HepG2 (cell line): Measurements from ENCODE around the gene PTPRM. TPM values are rescaled to one million over a fixed set of nuclear protein-coding genes. Genes with fewer than 3 reads are reported as not detected.

ENCODE experiments used
- ARNT2 ChIP-seq: sonication (generic); formaldehyde crosslinking; IDR thresholded peaks from 2 replicates; pipeline ENCODE4 v1.8.0; 2022; ENCODE audit warnings: mild to moderate bottlenecking, low read depth, missing genetic modification reagents, moderate library complexity
- ATM ChIP-seq: fragments of 450-650 bp; IDR thresholded peaks from 2 replicates; pipeline ENCODE4 v1.7.1; 2017; ENCODE audit warnings: mild to moderate bottlenecking, borderline replicate concordance
- CTCF ChIP-seq: sonication (generic); formaldehyde crosslinking; IDR thresholded peaks from 2 replicates; pipeline ENCODE4 v1.5.0; 2020; ENCODE audit warnings: mild to moderate bottlenecking, missing genetic modification reagents, moderate library complexity
- FOXC1 ChIP-seq: sonication (generic); formaldehyde crosslinking; IDR thresholded peaks from 2 replicates; pipeline ENCODE4 v1.8.0; 2022; ENCODE audit warnings: mild to moderate bottlenecking, missing genetic modification reagents, borderline replicate concordance
- GPN1 ChIP-seq: sonication (generic); formaldehyde crosslinking; IDR thresholded peaks from 2 replicates; pipeline ENCODE4 v1.5.1; 2020; ENCODE audit warnings: missing genetic modification reagents, borderline replicate concordance
- KDM5B ChIP-seq: sonication (generic); formaldehyde crosslinking; IDR thresholded peaks from 2 replicates; pipeline ENCODE4 v1.4.0; 2020; ENCODE audit warnings: missing genetic modification reagents, mild to moderate bottlenecking, borderline replicate concordance
- KDM6A ChIP-seq: IDR thresholded peaks from 2 replicates; pipeline ENCODE4 v1.6.1; 2016; ENCODE audit warnings: low read depth
- MEIS2 ChIP-seq: sonication (generic); formaldehyde crosslinking; IDR thresholded peaks from 2 replicates; pipeline ENCODE4 v1.9.0; 2021; ENCODE audit warnings: mild to moderate bottlenecking, missing genetic modification reagents
- PHF8 ChIP-seq: sonication (generic); formaldehyde crosslinking; IDR thresholded peaks from 2 replicates; pipeline ENCODE4 v1.5.0; 2020; ENCODE audit warnings: missing genetic modification reagents
- RAD21 ChIP-seq: fragments of 450-650 bp; formaldehyde crosslinking; IDR thresholded peaks from 2 replicates; pipeline ENCODE4 v1.5.0; 2020; ENCODE audit warnings: mild to moderate bottlenecking
- REXO4 ChIP-seq: sonication (generic); formaldehyde crosslinking; IDR thresholded peaks from 2 replicates; pipeline ENCODE4 v1.8.0; 2022; ENCODE audit warnings: missing genetic modification reagents, mild to moderate bottlenecking, borderline replicate concordance
- STAG1 ChIP-seq: sonication (generic); formaldehyde crosslinking; IDR thresholded peaks from 2 replicates; pipeline ENCODE4 v1.4.0; 2020; ENCODE audit warnings: missing genetic modification reagents
- THYN1 ChIP-seq: sonication (generic); formaldehyde crosslinking; IDR thresholded peaks from 2 replicates; pipeline ENCODE4 v1.8.1; 2023; ENCODE audit warnings: low read depth, mild to moderate bottlenecking, moderate library complexity, missing genetic modification reagents, borderline replicate concordance
- XRCC5 ChIP-seq: fragments of 200-400 bp; formaldehyde crosslinking; optimal IDR thresholded peaks from 2 replicates; pipeline ENCODE3; 2017; ENCODE audit warnings: mild to moderate bottlenecking, low read length
- ZFX ChIP-seq: sonication (generic); formaldehyde crosslinking; IDR thresholded peaks from 2 replicates; pipeline ENCODE4 v1.4.0; 2020; ENCODE audit warnings: mild to moderate bottlenecking, low read depth, missing genetic modification reagents, moderate library complexity
- ZNF331 ChIP-seq: sonication (generic); formaldehyde crosslinking; IDR thresholded peaks from 2 replicates; pipeline ENCODE4 v1.4.0; 2020; ENCODE audit warnings: missing genetic modification reagents
- ZNF552 ChIP-seq: sonication (generic); formaldehyde crosslinking; IDR thresholded peaks from 2 replicates; pipeline ENCODE4 v1.9.0; 2022; ENCODE audit warnings: missing genetic modification reagents, mild to moderate bottlenecking, borderline replicate concordance
- ZNF574 ChIP-seq: sonication (generic); formaldehyde crosslinking; IDR thresholded peaks from 2 replicates; pipeline ENCODE4 v1.4.0; 2020; ENCODE audit warnings: missing genetic modification reagents
- ZNF687 ChIP-seq: sonication (generic); formaldehyde crosslinking; IDR thresholded peaks from 2 replicates; pipeline ENCODE4 v1.5.1; 2020; ENCODE audit warnings: mild to moderate bottlenecking, missing genetic modification reagents, moderate library complexity
- polyA plus RNA-seq, 8 experiments: library from polyadenylated mRNA; depleted of rRNA in 3 of 8; stranded (reverse) in 7 of 8; unstranded in 1 of 8; fragments of >200 nt; fragmentation: Illumina TruSeq in 4 of 8; extraction: Trizol in 4 of 8; gene quantifications; 2 replicates each; pipeline versions ENCODE4 v1.2.1 to v1.2.3, GENCODE V29; 2011 to 2016; ENCODE audit warnings: low read depth in 4 of 8, missing spikeins in 1 of 8, mixed read lengths in 1 of 8; ENCODE audit not compliant: insufficient read depth in 1 of 8
- total RNA-seq, 5 experiments: library from RNA; depleted of rRNA; stranded (reverse); fragments of >200 nt; fragmentation: Illumina TruSeq; extraction: Trizol; gene quantifications; 2 replicates each; pipeline ENCODE4 v1.2.3, GENCODE V29; 2016; ENCODE audit warnings: low read depth in 1 of 5
- TF ChIP-seq, protein P1 (sequence below): IDR thresholded peaks from 2 replicates; pipeline ENCODE4 v1.6.1; 2016; ENCODE audit warnings: low read depth, borderline replicate concordance
- TF ChIP-seq, protein P2 (sequence below): sonication (generic); formaldehyde crosslinking; IDR thresholded peaks from 2 replicates; pipeline ENCODE4 v1.5.0; 2020; ENCODE audit warnings: missing genetic modification reagents, mild to moderate bottlenecking, borderline replicate concordance

The PTPRM gene
- total and polyA plus RNA-seq, 2 of the 13 experiments (the other 11 are each of a cell fraction or from before 2014, with no cell fraction given), result 12.6 to 108 TPM

DNA sequence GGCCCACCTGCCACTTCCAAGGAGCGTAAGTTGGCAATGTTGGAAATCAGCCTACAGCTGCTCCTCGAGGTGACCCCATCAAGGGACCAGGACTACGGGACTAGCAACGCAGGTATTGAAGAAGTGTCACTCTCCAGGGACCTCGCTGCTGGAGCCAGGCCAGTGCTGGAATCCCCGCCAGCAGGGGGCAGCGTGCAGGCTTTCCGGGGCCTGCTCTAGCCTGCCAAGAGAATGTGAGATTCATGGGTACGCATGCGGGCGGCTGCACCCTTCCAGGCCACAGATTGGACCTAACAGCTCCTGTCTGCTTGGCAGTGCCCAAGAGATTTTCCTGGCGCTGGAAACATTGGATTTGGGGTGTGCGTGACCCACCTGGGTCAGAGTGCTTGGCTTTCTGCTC lies 859.3 kb downstream of the PTPRM start (continued):
- TF ChIP-seq CTCF (CRISPR knock-in tag) (peak; percentile 72), KDM5B (no peak), STAG1 (CRISPR knock-in tag) (peak; percentile 37), RAD21 (CRISPR knock-in tag) (peak; percentile 54), ZNF687 (CRISPR knock-in tag) (peak; percentile 18; the same call in 1 of the 2 replicates), GPN1 (no peak), KDM6A (CRISPR knock-in tag) (no peak), MEIS2 (no peak), ZNF552 (CRISPR knock-in tag) (no peak), ATM (no peak), XRCC5 (peak; percentile 32), ZNF331 (CRISPR knock-in tag) (0 out of 2 replicates have a peak, but pooled peaks have one; percentile 19), ZFX (CRISPR knock-in tag) (0 out of 2 replicates have a peak, but pooled peaks have one; percentile 17), PHF8 (CRISPR knock-in tag) (no peak), ZNF574 (CRISPR knock-in tag) (peak; percentile 94), ARNT2 (no peak), FOXC1 (no peak), REXO4 (no peak), THYN1 (CRISPR knock-in tag) (no peak)
- TF ChIP-seq, protein P1, sequence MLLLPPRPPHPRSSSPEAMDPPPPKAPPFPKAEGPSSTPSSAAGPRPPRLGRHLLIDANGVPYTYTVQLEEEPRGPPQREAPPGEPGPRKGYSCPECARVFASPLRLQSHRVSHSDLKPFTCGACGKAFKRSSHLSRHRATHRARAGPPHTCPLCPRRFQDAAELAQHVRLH, result no peak
- TF ChIP-seq, protein P2, sequence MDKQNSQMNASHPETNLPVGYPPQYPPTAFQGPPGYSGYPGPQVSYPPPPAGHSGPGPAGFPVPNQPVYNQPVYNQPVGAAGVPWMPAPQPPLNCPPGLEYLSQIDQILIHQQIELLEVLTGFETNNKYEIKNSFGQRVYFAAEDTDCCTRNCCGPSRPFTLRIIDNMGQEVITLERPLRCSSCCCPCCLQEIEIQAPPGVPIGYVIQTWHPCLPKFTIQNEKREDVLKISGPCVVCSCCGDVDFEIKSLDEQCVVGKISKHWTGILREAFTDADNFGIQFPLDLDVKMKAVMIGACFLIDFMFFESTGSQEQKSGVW (CRISPR knock-in tag), result no peak
